ENCODE data around the gene IZUMO3. TPM values are rescaled to one million over a fixed set of nuclear protein-coding genes. Genes with fewer than 3 reads are reported as not detected.

Gene IZUMO3
- total and polyA plus RNA-seq, 2 donors (not counting 1 experiment from before 2014, with no cell fraction given): not detected

GRCh38 chr9:24545285-24545684 is 412 bp downstream of the IZUMO3 start:
- no peak overlapping the region for H2AFZ ChIP-seq (ENCODE audit: insufficient read depth, low read depth, low read length, poor library complexity, severe bottlenecking)
- no peaks in the 10 kb centered on the region for H3K36me3 ChIP-seq (replicated peaks in 1 of 2; ENCODE audit: control extremely low read depth in 1 of 2, control insufficient read depth in 1 of 2, extremely low read depth in 1 of 2, insufficient read depth in 2 of 2, low read length in 1 of 2)
- H3K79me2 ChIP-seq (ENCODE audit: control insufficient read depth, insufficient read depth, low read length): no peaks in the 10 kb centered on the region
- ChIA-PET POLR2A (no interaction called here), CTCF (no interaction called here)
- 92% methylated on average over 7 of the region's 7 CpGs for WGBS (ENCODE audit: insufficient coverage)
- no peaks in the 10 kb centered on the region for H3K9me3 ChIP-seq (ENCODE audit: control extremely low read depth in 1 of 3, control insufficient read depth in 2 of 3, insufficient read depth in 1 of 3, low read length in 2 of 3)
- no peak overlapping the region for H3K9ac ChIP-seq (ENCODE audit: low read length)
- Mint-ChIP-seq H3K27me3 (no peaks in the 10 kb centered on the region), H3K4me1 (no peaks in the 10 kb centered on the region), H3K9me3 (ENCODE audit: insufficient read depth) (no peaks in the 10 kb centered on the region), H3K27ac (no peak overlapping the region), H3K4me3 (no peak overlapping the region)
- no peak overlapping the region for H3K4me3 ChIP-seq (ENCODE audit: control extremely low read depth in 1 of 5, extremely low read depth in 1 of 5, insufficient read depth in 1 of 5, low read depth in 2 of 5, low read length in 4 of 5)
- no peaks in the 10 kb centered on the region for H3K4me1 ChIP-seq (ENCODE audit: control insufficient read depth in 2 of 2, insufficient read depth in 2 of 2, low read length in 2 of 2)
- ATAC-seq (ENCODE audit: low read depth) (no peak), DNase-seq (no peak)
- H4K20me1 ChIP-seq (ENCODE audit: control insufficient read depth, insufficient read depth, low read length, poor library complexity, severe bottlenecking): no peaks in the 10 kb centered on the region
- intact Hi-C loops (cut with micrococcal nuclease): no loop called here
- no peaks in the 10 kb centered on the region for H3K27me3 ChIP-seq (replicated peaks in 1 of 4; ENCODE audit: control extremely low read depth in 1 of 4, control insufficient read depth in 3 of 4, insufficient read depth in 4 of 4, low read length in 3 of 4)
- no peak overlapping the region for H3K4me2 ChIP-seq (replicated peaks; ENCODE audit: low read depth, low read length, poor library complexity, severe bottlenecking)
- TF ChIP-seq EZH2 (IDR thresholded peaks at IDR 0.05; ENCODE audit: borderline replicate concordance, insufficient read depth, low read depth, low read length, poor library complexity, severe bottlenecking) (no peak), CTCF (IDR thresholded peaks at IDR 0.05) (no peak)
- no peak overlapping the region for H3K27ac ChIP-seq (ENCODE audit: low read length in 2 of 2)

GRCh38 chr9:24518545-24518944 is 27.2 kb downstream of the IZUMO3 start:
- Mint-ChIP-seq H3K4me3 (no peak overlapping the region), H3K27me3 (no peaks in the 10 kb centered on the region), H3K4me1 (no peaks in the 10 kb centered on the region), H3K27ac (no peak overlapping the region), H3K9me3 (ENCODE audit: insufficient read depth) (no peaks in the 10 kb centered on the region)
- no peak overlapping the region for H3K9ac ChIP-seq (ENCODE audit: low read length)
- 100% methylated on average over 1 of the region's 2 CpGs for WGBS (ENCODE audit: insufficient coverage)
- DNase-seq (no peak), ATAC-seq (ENCODE audit: low read depth) (no peak)
- no peaks in the 10 kb centered on the region for H4K20me1 ChIP-seq (ENCODE audit: control insufficient read depth, insufficient read depth, low read length, poor library complexity, severe bottlenecking)
- H3K27me3 ChIP-seq (replicated peaks in 1 of 4; ENCODE audit: control extremely low read depth in 1 of 4, control insufficient read depth in 3 of 4, insufficient read depth in 4 of 4, low read length in 3 of 4): no peaks in the 10 kb centered on the region
- no peaks in the 10 kb centered on the region for H3K36me3 ChIP-seq (replicated peaks in 1 of 2; ENCODE audit: control extremely low read depth in 1 of 2, control insufficient read depth in 1 of 2, extremely low read depth in 1 of 2, insufficient read depth in 2 of 2, low read length in 1 of 2)
- H2AFZ ChIP-seq (ENCODE audit: insufficient read depth, low read depth, low read length, poor library complexity, severe bottlenecking): no peak overlapping the region
- H3K4me2 ChIP-seq (replicated peaks; ENCODE audit: low read depth, low read length, poor library complexity, severe bottlenecking): no peak overlapping the region
- no peak overlapping the region for H3K4me3 ChIP-seq (ENCODE audit: control extremely low read depth in 1 of 5, extremely low read depth in 1 of 5, insufficient read depth in 1 of 5, low read depth in 2 of 5, low read length in 4 of 5)
- no peak overlapping the region for H3K27ac ChIP-seq (ENCODE audit: low read length in 2 of 2)
- TF ChIP-seq CTCF (IDR thresholded peaks at IDR 0.05): no peak
- no peak for TF ChIP-seq EZH2 (IDR thresholded peaks at IDR 0.05; ENCODE audit: borderline replicate concordance, insufficient read depth, low read depth, low read length, poor library complexity, severe bottlenecking)
- H3K4me1 ChIP-seq (ENCODE audit: control insufficient read depth in 2 of 2, insufficient read depth in 2 of 2, low read length in 2 of 2): no peaks in the 10 kb centered on the region
- ChIA-PET POLR2A (no interaction called here), CTCF (no interaction called here)
- H3K79me2 ChIP-seq (ENCODE audit: control insufficient read depth, insufficient read depth, low read length): no peaks in the 10 kb centered on the region
- intact Hi-C loops (cut with micrococcal nuclease): no loop called here
- H3K9me3 ChIP-seq (ENCODE audit: control extremely low read depth in 1 of 3, control insufficient read depth in 2 of 3, insufficient read depth in 1 of 3, low read length in 2 of 3): no peaks in the 10 kb centered on the region

Measured in B cell (primary cell).